ENCODE results near the gene FOXA3.

The FOXA3 gene

DNA sequence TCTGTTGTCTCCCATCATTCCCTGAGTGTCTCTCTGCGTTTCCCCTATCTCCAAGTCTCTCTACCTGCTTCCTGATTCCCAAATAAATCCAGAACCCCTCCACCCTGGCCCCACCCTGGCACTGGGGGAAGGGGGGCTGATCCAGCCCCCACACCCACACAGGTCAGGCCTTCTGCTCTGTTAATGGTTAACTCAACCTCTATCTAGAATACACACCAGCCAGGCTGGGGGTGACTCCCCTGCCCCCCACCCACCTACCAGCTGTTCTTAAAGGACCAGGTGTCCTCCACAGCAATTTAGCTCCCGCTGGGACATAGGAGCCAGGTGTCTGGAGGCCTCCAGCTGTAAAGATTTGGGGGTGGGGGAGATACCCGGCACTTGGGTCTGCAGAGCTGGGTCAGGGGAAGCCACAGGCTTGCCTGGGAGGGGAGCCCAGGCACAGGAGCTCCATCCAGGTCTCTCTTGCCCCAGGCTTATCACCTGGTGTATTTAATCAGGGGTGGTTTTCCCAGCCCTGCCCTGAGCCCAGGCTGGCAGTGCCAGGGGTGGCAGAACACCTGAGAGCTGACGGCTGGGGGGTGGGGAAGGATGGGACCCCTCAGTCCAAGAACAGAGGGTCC is 17.9 kb downstream of the FOXA3 start:
- peak overlapping the region; percentile 48 for H3K4me3 ChIP-seq (ENCODE audit: low read length)
- DNase-seq (ENCODE audit: low read depth), result no peak
- no peak for TF ChIP-seq CTCF (conservative IDR thresholded peaks at IDR 0.05; ENCODE audit: low read depth, low read length)

GRCh38 chr19:45882652-45883585 is 18.8 kb downstream of the FOXA3 start:
- H3K4me3 ChIP-seq (ENCODE audit: low read length), result peak overlapping the region; percentile 48
- TF ChIP-seq CTCF (conservative IDR thresholded peaks at IDR 0.05; ENCODE audit: low read depth, low read length), result peak; percentile 100
- DNase-seq (ENCODE audit: low read depth), result peak; percentile 48

- no peak for DNase-seq (ENCODE audit: low read depth)
- no peak for TF ChIP-seq CTCF (conservative IDR thresholded peaks at IDR 0.05; ENCODE audit: low read depth, low read length)
- no peak overlapping the region for H3K4me3 ChIP-seq (ENCODE audit: low read length)
Observed at GRCh38 chr19:45883586-45883880, 19.4 kb downstream of the FOXA3 start.

DNA sequence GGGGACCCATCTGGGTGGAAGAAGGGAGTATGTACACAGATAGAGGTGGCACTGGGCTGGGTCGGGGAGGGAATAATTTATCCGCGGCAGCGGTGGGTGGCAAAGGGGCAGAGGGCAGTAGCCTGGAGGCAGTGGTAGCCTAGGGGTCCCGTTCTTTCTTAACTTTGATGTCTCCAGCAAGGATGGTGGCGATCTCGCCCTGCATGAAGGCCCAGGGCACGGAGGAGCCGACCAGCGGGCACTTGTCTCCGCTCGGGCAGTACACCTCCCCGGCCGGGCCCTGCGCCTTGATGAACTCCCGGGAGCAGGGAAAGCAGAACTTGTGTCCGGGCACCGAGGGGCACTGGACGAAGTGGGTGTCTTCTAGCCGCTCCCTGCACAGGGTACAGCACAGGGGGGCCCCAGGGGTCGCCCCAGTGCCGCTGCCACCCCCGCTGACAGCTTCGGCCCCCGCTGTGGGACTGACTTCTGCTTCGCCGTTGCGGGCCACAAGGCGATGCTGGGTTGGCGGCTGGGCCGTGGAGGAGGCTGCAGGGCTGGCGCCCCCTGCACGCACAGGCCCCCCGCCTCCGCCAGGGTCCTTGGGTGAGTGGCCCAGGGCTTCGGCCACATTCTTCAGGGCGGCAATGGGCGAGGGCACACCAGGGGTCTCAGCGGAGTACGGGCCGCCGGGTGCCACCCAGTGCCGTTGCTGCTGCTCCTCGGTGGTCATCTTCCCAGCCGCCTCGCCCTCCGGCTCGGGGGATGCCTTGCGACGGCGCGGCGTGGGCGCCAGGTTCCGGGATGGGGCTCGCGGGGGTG is 20.0 kb downstream of the FOXA3 start:
- H3K4me3 ChIP-seq (ENCODE audit: low read length), result no peak overlapping the region
- TF ChIP-seq CTCF (conservative IDR thresholded peaks at IDR 0.05; ENCODE audit: low read depth, low read length), result no peak
- DNase-seq (ENCODE audit: low read depth), result no peak

- TF ChIP-seq CTCF (conservative IDR thresholded peaks at IDR 0.05; ENCODE audit: low read depth, low read length), result no peak
- peak overlapping the region; percentile 69 for H3K4me3 ChIP-seq (ENCODE audit: low read length)
- no peak for DNase-seq (ENCODE audit: low read depth)
Observed at GRCh38 chr19:45884682-45885555, 20.8 kb downstream of the FOXA3 start.

Data from retinal pigment epithelial cell (primary cell).